Endodermal cell (in vitro differentiated cells): ENCODE measurements around the gene MED12. TPM values are rescaled to one million over a fixed set of nuclear protein-coding genes. Genes with fewer than 3 reads are reported as not detected.

ENCODE experiments used
- DNase-seq: peaks from one replicate; pipeline ENCODE4 v3.0.0-alpha.2; 2017
- H3K27ac ChIP-seq: 2 replicates; pipeline ENCODE4 v1.5.1; 2013; ENCODE audit warnings: mild to moderate bottlenecking, low read depth, low read length, moderate library complexity
- H3K27me3 ChIP-seq: 2 replicates; pipeline ENCODE4 v1.6.1; 2013; ENCODE audit warnings: mild to moderate bottlenecking, low read length, moderate library complexity; ENCODE audit not compliant: insufficient read depth, control insufficient read depth, poor library complexity, severe bottlenecking
- H3K36me3 ChIP-seq: 2 replicates; pipeline ENCODE4 v1.7.0; 2013; ENCODE audit warnings: mild to moderate bottlenecking, low read length, moderate library complexity; ENCODE audit not compliant: control insufficient read depth, insufficient read depth
- H3K4me1 ChIP-seq: one replicate; pipeline ENCODE4 v1.7.0; 2013; ENCODE audit warnings: low read length; ENCODE audit not compliant: control insufficient read depth, insufficient read depth
- H3K4me3 ChIP-seq: 2 replicates; pipeline ENCODE4 v1.5.1; 2013; ENCODE audit warnings: mild to moderate bottlenecking, low read length, moderate library complexity
- H3K9ac ChIP-seq: 2 replicates; pipeline ENCODE4 v1.6.1; 2013; ENCODE audit warnings: mild to moderate bottlenecking, low read length, moderate library complexity; ENCODE audit not compliant: poor library complexity, severe bottlenecking; ENCODE audit errors: extremely low read depth
- H3K9me3 ChIP-seq: 2 replicates; pipeline ENCODE4 v1.6.1; 2013; ENCODE audit warnings: mild to moderate bottlenecking, low read length, moderate library complexity; ENCODE audit not compliant: control insufficient read depth
- H3K27ac Mint-ChIP-seq: 2 replicates; pipeline ENCODE4 v1.8.0; 2020; ENCODE audit warnings: mixed read lengths
- H3K27me3 Mint-ChIP-seq: 2 replicates; pipeline ENCODE4 v1.8.0; 2021; ENCODE audit warnings: mild to moderate bottlenecking, mixed read lengths; ENCODE audit not compliant: insufficient read depth
- H3K36me3 Mint-ChIP-seq: 2 replicates; pipeline ENCODE4 v1.8.0; 2020; ENCODE audit warnings: low read depth, mixed read lengths
- H3K4me1 Mint-ChIP-seq: 2 replicates; pipeline ENCODE4 v1.8.0; 2020; ENCODE audit warnings: mixed read lengths
- H3K4me3 Mint-ChIP-seq: 2 replicates; pipeline ENCODE4 v1.8.0; 2020; ENCODE audit warnings: mild to moderate bottlenecking, moderate library complexity, mixed read lengths
- H3K9me3 Mint-ChIP-seq: 2 replicates; pipeline ENCODE4 v1.8.0; 2020; ENCODE audit warnings: mild to moderate bottlenecking, mixed read lengths
- CTCF ChIP-seq: fragments of 200-600 bp; sonication (generic); conservative IDR thresholded peaks from 2 replicates; pipeline ENCODE4 v1.5.0; 2021; ENCODE audit warnings: antibody characterized with exemption, mild to moderate bottlenecking
- WGBS, 2 experiments: methylation state at CpG; one replicate each; pipeline versions ENCODE4 v1.1.5 to v1.1.7; 2013; ENCODE audit warnings: missing lambda C conversion rate in 2 of 2, mixed read lengths in 1 of 2; ENCODE audit not compliant: insufficient coverage in 1 of 2, insufficient read length in 1 of 2; 5-methylcytosine and 5-hydroxymethylcytosine counted together
- total RNA-seq, 2 donors: library from RNA; stranded (reverse); fragmentation: NEBNext Ultra II Directional in 1 of 2; extraction: Animal tissue kit (Norgen Biotek cat#: 25700) in 1 of 2; gene quantifications; 2 replicates in 1 of 2; 3 replicates in 1 of 2; pipeline ENCODE4 v1.2.1, GENCODE V29; 2021

The MED12 gene
- total RNA-seq, 2 donors from 2014 or later, result 57.8 to 60.8 TPM

DNA sequence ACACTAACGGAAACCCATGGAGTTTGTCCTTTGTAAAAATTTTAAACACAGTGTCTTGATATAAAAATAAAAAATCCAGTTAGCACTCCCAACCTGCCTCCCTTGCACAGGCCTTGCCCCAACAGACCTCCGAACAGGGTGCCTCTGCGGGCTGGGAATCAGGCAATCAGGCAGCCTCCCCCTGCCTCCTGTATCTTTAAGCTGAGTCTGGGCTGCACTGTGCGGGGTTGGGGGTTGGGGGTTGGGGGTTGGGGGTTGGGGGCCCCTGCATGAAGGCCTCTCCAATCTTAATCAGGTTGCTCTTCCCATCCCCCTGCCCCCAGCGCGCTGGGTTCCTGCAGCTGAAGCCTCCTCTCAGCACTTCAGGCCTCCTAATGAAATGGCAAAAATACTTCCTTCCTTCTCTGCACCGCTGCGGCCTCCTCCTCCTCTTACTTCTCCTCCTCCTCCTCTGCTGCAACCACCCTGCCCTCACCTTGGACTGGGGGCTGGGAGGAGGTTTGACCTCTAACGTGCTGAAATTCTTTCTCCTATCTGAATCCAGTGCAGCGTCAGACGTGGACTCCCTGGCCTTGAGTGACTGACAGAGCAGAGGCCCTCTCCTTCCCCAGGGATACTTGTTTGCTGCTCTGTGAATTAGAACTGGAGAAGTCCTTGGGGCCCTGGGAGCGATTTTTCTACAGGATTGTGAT is 52.9 kb downstream of the MED12 start:
- H3K4me1 Mint-ChIP-seq, result peaks cover 4% of the 10 kb centered on the region
- no peaks in the 10 kb centered on the region for H3K36me3 ChIP-seq
- H3K4me3 Mint-ChIP-seq, result no peak overlapping the region
- no peak overlapping the region for H3K4me3 ChIP-seq
- no peak overlapping the region for H3K27ac ChIP-seq
- peaks cover 59% of the 10 kb centered on the region for H3K9me3 Mint-ChIP-seq
- H3K27me3 ChIP-seq, result no peaks in the 10 kb centered on the region
- H3K9me3 ChIP-seq, result no peaks in the 10 kb centered on the region
- WGBS, 2 experiments, result 46% methylated on average over 7 of the region's 12 CpGs; no CpG with 5 or more reads in 1 of the 2 experiments
- H3K27me3 Mint-ChIP-seq, result no peaks in the 10 kb centered on the region
- no peaks in the 10 kb centered on the region for H3K36me3 Mint-ChIP-seq
- TF ChIP-seq CTCF, result no peak
- H3K9ac ChIP-seq, result no peak overlapping the region
- H3K4me1 ChIP-seq, result no peaks in the 10 kb centered on the region
- no peak for DNase-seq
- no peak overlapping the region for H3K27ac Mint-ChIP-seq

DNA sequence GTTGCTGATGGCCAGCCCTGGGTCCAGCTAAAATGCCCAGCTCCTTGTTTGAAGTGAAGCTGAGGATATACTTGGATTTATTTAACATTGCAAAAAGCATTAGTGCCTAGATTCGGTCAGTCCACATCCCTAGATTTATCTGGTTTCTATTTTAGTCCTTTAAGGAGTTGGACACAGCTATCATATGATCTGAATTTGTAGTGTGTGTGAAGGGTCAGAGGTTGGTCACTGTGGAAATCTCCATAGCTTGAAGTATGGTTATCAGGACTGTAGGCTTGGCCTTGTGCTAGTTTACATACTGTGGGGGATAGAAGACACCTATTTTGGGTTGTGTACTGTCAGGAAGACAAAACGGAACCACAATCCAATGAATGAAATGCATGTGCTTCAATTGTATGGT is 55.0 kb downstream of the MED12 start:
- no peaks in the 10 kb centered on the region for H3K27me3 ChIP-seq
- H3K36me3 ChIP-seq, result no peaks in the 10 kb centered on the region
- Mint-ChIP-seq H3K36me3 (no peaks in the 10 kb centered on the region), H3K27me3 (no peaks in the 10 kb centered on the region), H3K27ac (no peak overlapping the region), H3K4me3 (no peak overlapping the region), H3K4me1 (peaks cover 6% of the 10 kb centered on the region), H3K9me3 (peaks cover 56% of the 10 kb centered on the region)
- H3K4me1 ChIP-seq, result no peaks in the 10 kb centered on the region
- no peak overlapping the region for H3K9ac ChIP-seq
- no peak for TF ChIP-seq CTCF
- no peak overlapping the region for H3K27ac ChIP-seq
- no peaks in the 10 kb centered on the region for H3K9me3 ChIP-seq
- no peak for DNase-seq
- no peak overlapping the region for H3K4me3 ChIP-seq
- 92 to 100% methylated on average over 1 to 2 of the region's 2 CpGs for WGBS, 2 experiments

DNA sequence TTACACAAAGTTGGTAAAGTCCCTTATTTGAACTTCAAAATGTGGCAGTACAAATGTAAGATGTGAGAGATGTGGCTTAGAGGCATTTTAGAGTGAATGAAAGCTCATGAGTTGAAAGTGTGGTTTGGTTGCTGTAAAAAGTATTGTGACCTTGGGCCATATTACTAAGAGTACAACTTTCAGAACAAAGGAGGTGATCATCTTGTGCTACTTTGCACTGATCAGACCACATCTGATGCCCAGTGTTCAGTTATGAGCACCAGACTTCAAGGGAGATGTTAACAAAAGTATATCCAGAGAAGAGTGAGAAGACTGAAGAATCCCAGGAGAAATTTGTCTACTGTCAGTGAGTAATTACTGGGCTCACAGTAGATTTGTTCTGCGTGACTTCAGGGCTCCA is 56.4 kb downstream of the MED12 start:
- Mint-ChIP-seq H3K9me3 (peaks cover 64% of the 10 kb centered on the region), H3K4me1 (peaks cover 6% of the 10 kb centered on the region), H3K4me3 (no peak overlapping the region), H3K36me3 (no peaks in the 10 kb centered on the region), H3K27ac (no peak overlapping the region), H3K27me3 (no peaks in the 10 kb centered on the region)
- no peak overlapping the region for H3K9ac ChIP-seq
- no peaks in the 10 kb centered on the region for H3K4me1 ChIP-seq
- H3K27ac ChIP-seq, result no peak overlapping the region
- DNase-seq, result no peak
- H3K27me3 ChIP-seq, result no peaks in the 10 kb centered on the region
- WGBS, 2 experiments, result 100% methylated on average over 1 of the region's 1 CpG; no CpG with 5 or more reads in 1 of the 2 experiments
- H3K4me3 ChIP-seq, result no peak overlapping the region
- no peaks in the 10 kb centered on the region for H3K9me3 ChIP-seq
- no peak for TF ChIP-seq CTCF
- H3K36me3 ChIP-seq, result no peaks in the 10 kb centered on the region
